ENCODE data around the gene PNPLA2. TPM values are rescaled to one million over a fixed set of nuclear protein-coding genes. Genes with fewer than 3 reads are reported as not detected.

PNPLA2 gene, protein sequence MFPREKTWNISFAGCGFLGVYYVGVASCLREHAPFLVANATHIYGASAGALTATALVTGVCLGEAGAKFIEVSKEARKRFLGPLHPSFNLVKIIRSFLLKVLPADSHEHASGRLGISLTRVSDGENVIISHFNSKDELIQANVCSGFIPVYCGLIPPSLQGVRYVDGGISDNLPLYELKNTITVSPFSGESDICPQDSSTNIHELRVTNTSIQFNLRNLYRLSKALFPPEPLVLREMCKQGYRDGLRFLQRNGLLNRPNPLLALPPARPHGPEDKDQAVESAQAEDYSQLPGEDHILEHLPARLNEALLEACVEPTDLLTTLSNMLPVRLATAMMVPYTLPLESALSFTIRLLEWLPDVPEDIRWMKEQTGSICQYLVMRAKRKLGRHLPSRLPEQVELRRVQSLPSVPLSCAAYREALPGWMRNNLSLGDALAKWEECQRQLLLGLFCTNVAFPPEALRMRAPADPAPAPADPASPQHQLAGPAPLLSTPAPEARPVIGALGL
- 321 TPM for total RNA-seq
- long read RNA-seq, partial matches to known transcripts, result 290 of 299 reads
- long read RNA-seq, other reads (novel, unspliced or antisense), result 9 of 299 reads

DNA sequence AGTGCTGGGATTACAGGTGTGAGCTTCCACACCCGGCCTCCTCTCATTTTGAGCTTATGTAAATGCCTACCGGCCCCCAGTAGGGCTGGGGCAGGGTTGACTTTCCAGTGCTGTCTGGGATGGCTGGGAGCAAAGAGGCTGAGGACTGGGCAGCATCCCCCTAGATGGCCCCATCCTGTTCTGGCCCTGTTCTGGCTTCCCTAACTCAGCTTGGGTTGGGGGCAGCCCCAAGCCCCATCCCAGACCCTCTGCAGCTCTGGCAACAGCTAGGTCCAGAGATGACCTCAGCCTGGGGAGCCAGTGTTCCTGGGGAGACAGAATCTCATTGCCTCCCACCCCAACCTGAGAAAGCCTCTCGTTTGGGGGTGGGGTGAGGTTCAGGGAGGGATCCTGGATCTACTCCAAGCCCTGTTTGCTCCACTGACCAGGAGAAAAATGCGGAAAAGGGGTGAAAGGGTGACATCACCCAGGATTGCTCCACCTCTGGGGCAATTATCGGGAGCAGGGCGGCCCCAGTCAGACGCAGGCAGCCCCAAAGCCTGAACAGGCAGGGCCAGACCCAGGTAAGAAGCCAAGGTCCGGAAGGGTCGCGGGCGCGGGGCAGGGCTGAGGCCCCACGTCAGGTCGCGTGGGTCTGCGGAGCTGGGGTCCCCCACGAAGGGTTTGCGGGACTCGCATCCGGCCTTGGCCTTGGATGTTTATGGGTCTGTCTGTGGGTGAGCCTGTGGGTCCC is at the start of gene PNPLA2:
Gene PNPLA2 (plus strand): TSS at position 519 of the 733 bp plus-strand sequence. CDS start 805 bp downstream, outside the sequence.
- intact Hi-C loops (cut with DNase I), result no loop called here
- ATAC-seq (no peak), DNase-seq (ENCODE audit: missing footprints) (peak; percentile 75)

DNA sequence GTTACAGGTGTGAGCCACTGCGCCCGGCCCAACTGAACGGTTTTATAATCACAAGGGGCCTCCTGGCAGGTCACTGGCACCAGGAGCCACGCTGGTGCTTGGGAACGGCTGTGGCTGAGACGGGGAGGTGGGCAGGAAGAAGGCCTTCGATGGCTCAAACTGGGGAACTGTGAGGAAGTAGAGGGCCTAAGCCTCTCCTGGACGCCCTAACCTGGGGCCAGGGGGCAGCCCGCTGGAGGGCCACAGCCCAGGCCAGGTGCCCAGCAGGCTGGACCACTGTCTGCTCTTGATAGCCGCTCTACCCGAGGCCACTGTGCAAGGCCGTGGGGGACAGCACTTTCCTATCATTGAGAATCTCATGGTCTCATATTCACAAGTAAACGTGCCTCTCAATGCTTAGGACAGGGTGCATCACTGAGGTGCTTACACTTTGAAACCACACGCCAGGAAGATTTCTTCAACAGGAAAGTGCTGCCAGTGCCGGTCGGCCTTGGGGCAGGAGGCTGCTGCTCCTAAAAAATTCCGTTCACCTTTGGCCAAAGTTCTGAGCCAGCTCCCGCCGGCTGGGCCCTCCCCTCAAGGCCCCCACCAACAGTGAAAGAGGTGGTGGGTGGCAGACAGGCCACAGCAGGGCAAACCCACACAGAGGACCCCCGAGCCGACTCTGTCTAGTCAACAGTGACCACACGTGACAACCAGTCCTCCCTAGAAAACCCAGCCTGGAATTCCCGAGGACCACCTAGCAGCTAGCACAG is 48.6 kb upstream of the PNPLA2 start:
- no peak for DNase-seq (ENCODE audit: missing footprints)
- intact Hi-C loops (cut with DNase I), result no loop called here
- ATAC-seq, result no peak

DNA sequence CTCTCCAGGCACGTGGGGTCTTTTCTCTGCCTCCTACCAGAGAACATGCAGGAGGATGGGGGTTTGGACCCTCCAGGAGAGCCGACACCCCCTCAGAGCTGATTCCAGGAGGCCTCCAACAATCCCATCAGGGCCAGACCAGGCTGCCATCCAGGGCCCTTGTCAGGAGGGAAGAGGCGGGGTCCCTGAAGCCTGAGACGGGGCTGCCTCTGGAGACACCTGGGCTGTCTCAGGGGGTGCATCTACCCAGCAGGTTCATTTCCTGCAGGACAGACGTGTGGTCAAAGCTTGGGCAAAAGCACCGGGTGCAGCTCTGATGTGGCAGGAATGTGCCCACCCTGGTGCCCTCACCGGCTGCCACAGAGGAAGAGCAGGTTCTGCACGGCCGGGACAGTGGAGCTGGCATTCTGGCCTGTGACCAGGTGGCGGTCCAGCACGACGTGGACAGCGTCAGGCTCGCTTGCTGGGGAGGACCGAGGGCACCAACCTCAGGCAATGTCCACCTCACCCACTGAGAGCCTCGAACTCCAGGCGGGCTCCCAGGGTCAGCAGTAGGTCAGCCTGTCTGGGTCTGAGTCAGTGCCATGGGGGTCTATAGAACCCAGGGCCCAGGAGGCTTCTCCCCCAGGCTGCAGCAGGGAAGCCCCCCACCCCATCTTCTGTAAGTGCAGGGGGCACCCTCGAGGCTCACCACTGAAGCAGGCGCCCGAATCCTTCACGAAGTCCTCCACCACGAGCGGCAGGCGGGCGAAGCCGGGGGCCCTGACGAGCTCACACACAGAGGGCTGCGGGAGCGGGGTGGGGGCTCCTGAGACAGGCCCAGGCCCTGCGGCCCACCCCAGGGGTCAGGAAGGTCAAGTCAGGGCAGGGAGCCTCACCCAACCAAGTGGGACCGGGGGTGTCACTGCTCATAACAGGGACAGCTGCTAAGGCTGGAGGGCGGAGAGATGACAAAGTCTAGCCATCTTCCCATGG is 47.8 kb upstream of the PNPLA2 start:
- ATAC-seq (no peak), DNase-seq (ENCODE audit: missing footprints) (no peak)
- intact Hi-C loops (cut with DNase I), result no loop called here

DNA sequence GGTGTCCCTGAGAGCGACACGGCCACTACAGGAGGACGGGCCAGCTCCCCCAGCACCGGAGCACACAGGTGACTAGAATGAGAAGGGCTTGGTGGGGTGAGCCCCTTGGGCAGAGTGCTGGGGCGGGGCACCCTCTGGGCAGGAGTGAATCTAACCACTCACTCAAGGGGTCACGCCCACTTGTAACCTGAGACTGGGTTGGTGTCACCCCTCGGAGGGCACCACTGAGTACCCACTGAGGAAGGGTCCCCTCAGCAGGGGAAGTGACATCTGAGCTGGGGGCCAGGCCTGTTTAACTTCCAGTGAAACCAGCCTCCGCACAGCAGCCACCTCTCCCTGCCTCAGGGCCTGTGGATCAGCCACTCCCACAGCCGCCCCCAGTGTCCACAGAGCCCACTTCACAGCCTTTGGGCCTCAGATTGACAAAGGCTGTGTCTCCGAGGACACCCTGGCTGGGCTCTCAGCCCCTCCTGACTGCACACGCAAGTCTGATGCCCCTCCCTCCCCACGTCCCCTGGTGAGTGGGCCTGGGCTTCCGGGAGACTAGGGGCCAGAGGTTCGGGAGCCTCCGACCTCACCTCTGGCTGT is 47.0 kb upstream of the PNPLA2 start:
- intact Hi-C loops (cut with DNase I), result no loop called here
- DNase-seq (ENCODE audit: missing footprints) (no peak), ATAC-seq (no peak)

DNA sequence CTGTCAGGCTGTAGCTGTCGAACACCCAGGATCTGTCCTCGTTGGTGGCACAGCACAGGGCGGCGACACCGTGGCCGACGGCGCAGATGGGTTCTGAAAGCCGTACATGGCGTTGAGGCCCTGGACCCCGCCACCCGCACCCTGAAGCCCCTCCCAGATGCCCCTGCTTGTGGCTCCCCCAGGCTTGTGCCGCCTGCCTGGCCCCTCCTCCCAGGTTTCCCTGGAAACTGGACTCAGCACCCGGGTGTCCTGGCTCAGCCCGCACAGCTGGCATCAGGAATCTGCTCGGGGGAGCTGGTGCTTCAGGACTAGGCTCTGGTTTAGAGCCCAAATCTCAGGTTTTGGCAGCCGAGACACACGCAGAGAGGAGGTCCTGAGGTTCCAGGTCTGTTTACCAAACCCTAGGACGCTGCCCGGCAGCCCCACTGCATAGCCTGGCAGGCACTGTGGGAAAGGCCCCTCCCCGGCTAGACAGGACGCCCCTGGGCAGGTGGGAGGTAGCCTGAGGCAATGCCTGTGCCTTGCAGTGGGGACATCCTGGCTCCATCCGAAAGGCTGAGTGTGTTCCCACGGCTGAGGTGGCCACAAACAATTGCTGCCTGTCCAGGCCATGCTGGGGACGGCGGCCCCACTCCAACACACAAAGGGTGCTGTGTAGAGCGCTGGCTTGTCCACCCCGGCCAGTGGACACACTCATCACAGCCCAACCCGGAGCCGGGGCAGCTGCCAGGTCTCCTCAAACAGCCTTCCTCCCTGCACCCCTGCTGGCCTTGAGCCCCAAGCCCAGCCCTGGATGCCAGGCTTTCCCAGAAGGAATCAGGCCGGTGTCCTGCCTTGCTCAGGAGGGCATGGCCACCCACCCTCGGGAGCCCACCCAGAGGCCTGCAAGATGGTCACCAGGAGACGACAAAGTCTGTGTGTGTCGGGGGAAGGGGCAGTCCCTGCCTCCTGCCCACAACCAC is 46.0 kb upstream of the PNPLA2 start:
- DNase-seq (ENCODE audit: missing footprints), result no peak
- intact Hi-C loops (cut with DNase I), result no loop called here
- no peak for ATAC-seq

DNA sequence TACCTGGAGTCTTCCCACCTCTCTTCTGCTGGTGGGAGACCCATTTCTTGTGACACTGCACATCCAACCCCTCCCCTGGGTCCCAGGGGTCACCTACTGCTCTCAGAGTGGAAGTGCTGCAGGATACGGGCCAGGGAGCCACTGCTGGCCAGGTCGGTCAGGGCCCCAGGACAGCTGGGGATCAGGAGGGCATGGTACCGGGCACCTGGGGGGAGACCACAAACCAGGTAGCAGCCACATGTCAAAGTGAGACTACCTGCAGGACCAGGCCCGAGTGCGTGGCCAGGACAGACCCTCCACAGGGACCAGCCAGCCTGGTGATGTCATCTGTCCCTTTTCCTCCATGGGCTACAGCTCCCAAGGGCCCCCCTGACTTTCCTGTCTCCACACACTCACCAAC is 45.3 kb upstream of the PNPLA2 start:
- ATAC-seq (no peak), DNase-seq (ENCODE audit: missing footprints) (no peak)
- intact Hi-C loops (cut with DNase I), result no loop called here

DNA sequence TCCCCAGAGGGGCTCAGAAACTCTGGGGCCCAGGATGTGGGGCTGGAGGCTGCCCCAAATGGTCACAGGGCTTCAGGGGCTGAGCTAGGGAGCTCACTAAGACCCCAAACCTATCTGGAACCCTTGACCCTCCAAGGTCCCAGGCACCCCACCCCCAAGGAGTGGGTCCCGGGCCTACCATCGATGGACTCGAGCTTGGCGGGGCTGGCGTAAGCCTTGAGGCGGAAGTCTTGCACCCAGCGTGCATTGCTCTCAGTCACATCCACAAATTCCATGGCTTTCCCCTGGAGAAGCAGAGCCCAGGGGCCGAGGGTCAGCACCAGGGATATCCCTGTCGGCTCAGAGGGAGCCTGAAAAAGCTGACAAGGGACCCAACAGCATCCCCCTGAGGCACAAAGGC is 44.9 kb upstream of the PNPLA2 start:
- ATAC-seq (no peak), DNase-seq (ENCODE audit: missing footprints) (no peak)
- intact Hi-C loops (cut with DNase I), result no loop called here

DNA sequence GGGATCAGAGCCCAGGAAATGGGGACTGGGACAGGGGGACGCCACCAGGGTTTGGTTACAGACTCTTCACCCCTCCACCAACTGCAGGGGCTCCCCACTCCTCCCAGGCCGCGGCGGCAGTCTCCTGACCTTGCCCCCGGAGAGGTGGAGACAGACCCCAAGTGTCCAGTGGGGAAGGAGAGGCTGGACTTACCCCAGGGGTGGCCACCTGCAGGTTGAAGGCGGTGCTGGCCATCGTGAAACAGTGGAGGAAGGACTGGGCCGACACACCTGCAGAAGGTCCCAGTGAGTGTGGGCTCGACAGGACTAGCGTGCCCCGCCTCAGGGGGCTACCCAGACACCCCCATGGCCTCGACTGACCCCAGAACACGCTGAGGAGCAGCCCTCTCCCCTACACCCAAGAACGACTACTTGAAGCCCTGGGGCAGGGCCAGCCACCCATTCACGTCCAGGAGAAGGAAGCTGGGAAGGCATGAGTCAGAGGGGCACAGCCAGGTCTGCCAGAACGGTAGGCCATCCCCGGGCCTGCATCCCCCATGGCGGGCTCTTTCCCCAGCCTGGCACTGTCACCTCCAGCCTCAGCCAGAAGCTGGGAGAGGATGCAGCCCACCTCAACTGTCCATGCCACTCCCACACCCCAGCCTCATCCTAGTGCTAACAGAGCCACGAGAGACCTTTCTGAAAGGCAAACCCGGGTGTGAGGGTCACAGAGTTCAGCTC is 43.7 kb upstream of the PNPLA2 start:
- no peak for DNase-seq (ENCODE audit: missing footprints)
- intact Hi-C loops (cut with DNase I), result no loop called here
- no peak for ATAC-seq

DNA sequence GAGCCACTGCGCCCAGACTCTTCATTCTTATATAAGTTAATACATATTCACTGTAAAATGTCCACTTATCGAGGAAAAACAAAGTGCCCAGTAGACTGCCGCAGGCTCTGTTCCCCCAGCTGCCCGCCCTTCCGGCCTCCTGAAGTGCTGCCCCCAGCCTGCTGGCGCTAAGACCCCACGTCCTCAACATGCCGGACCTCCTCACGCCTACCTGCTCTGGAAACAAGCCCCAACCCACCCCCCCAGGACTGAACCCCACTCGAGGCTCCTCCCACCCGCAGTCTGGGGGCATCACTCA is 42.5 kb upstream of the PNPLA2 start:
- DNase-seq (ENCODE audit: missing footprints) (no peak), ATAC-seq (no peak)
- intact Hi-C loops (cut with DNase I), result no loop called here

DNA sequence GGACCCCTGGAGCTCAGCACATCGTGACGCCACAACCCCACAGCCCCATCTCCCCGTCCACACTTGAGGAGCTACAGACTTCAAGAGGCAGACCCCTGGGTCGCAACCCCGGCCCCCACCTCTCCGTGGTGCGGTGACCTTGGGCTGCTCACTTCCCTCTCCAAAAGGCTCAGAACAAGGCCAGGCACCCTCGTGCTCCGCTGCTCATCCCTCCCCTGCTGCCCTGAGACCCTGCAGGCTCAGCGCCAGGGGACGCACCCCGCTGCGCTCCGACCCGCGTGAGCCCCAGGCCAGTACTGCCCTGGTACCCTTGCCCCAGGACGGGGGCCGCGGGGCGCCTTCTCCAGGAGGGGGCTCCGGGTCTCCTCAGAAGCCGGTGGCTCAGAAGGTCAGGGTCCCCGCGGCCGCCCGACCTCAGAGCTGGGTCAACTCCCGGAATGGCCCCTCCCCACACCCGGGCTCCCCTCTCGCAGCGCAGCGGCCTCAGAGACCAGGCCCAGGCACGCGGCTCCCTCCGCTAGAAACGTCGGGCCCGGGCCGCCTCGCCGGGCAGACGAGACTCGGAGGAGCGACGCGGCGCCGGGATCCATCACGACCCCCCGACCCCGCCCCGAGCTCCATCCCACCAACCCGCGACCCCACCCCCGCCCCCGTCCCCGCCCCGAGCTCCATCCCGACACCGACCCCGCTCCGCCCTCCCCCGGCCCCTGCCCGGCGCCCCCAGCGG is 42.0 kb upstream of the PNPLA2 start:
- DNase-seq (ENCODE audit: missing footprints), result no peak
- intact Hi-C loops (cut with DNase I), result no loop called here
- peak; percentile 18 for ATAC-seq

DNA sequence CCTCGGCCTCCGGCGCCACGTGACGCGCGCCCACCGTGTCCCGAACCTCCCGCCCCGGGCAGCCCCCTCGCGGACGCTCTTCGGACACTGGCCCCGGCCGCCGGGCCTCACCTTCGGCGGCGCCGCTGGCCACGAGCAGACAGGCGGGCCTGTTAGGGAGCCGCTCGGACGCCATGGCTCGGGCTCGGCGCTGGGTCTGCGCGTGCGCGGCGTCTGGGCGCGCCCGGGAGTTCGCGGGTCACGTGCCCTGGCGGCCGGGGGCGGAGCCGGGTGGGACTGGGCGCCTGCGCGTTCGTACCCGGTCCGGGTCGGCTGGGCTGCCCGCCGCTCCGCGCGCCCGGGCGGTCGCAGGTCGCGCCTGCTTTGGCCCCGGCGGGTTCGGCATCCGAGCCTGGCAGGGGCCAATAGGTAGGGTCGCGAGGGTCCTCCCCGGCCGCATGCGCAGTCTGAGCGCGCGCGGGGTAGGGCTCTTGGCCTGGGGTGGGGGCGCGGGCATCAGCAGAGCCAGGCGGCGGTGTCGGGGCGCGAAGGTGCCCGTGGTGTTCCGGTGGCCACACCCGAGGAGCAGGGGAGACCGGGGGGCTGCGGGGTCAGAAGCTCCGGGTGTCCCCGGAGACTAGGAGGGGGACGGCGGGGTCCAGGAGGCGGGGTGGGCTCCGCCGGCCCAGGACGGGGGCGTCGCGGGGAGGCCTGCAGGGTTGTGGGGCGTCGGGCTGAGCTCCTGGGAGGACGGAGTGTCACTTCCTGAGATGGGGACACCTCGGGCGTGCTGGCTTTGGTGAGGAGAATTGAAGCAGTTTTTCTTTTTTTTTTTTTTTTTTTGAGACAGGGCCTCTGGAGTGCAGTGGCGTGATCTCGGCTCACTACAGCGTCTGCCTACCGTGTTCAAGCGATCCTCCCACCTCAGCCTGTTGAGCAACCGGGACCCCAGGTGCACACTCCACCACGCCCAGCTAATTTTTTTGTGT is 41.1 kb upstream of the PNPLA2 start, which contains the start of gene GATD1:
Gene GATD1 (minus strand): TSS at position 200 of the 968 bp plus-strand sequence. CDS start 25 bp downstream, at position 175.
- ATAC-seq (peak; percentile 94), DNase-seq (ENCODE audit: missing footprints) (peak; percentile 96)
- intact Hi-C loops (cut with DNase I), result no loop called here

DNA sequence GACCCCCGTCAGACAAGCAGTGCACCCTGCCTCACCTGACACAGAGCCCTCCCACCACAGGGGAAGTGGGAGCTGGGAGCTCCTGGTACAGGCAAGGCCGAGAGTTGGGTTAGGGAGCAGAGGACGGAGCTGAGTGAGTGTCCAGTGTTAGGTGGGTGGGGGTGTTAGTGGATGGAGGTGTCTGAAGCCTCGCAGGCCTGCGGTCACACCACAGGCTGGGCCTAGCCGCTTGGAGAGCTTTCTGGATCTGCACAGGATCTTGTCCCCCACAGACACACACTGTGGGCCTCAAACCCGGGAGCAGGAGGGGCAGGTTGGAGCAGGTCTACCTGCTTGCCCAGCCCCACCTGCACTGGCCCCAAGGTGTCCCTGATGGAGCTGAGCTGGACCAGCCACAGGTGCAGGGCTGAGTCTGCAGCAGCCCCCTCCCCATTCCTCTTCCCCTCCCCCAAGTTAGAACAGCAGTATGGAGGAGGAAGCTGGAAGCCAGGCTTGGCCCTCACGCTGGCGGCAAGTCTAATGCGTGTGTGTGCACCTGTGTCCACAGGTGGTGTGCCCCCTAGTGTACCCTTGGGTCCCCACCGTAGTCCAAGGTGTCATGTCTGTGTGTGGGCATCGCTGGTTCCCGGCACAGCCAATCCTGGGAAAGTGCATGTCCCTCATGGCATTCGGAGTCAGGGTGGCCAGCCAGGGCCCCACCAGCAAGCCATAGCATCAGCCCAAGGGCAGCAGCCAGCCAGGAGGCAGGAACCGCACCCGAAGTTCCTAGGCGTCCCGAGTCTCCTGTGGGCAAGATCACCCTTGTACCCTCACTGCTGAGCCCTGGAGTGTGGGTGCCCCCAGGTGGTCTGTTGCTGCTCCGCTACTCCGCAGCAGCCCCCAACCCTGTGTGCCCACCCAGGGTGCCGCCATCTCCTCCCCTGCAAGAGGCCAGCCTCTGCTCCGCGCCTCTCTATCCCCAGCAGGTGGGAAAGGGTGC is 39.4 kb upstream of the PNPLA2 start:
- no peak for ATAC-seq
- DNase-seq (ENCODE audit: missing footprints), result peak; percentile 45
- intact Hi-C loops (cut with DNase I), result no loop called here

DNA sequence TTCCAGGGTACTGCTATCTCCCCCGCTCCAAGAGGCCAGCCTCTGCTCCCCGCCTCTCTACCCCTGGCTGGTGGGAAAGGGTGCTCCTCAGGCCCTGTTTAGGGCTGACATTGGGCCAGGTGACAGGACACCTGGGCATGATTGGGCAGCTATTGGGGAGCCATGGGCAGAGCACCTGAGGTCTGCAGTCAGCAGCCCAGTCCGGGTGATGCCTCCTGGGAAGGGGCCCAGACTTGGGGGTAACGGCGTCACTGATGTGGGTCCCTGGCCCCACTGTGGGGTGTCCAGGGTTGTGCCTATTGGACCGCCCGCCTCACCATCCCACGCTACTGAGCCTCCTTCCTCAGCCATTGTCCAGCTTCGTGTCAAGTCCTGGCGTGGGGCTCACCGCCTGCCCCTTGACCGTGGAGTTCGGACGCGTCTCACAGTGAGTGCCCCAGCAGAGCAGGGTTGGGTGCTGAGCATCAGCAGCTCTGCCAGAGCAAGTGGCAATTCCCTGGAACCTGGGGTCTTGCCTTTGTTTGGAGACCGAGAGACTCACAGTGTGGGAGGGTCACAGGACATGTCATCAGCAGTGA is 38.7 kb upstream of the PNPLA2 start:
- intact Hi-C loops (cut with DNase I), result no loop called here
- DNase-seq (ENCODE audit: missing footprints), result peak; percentile 49
- ATAC-seq, result no peak

All from Right ventricle myocardium inferior (tissue), 1 donor.